PC-9 (cell line): Measurements from ENCODE around the gene CD28.

ENCODE experiments used
- CTCF ChIP-seq: fragments of 200-600 bp; sonication (generic); conservative IDR thresholded peaks from 2 replicates; pipeline ENCODE4 v1.6.1; 2017; ENCODE audit warnings: mixed run types, antibody characterized with exemption, mild to moderate bottlenecking, moderate library complexity
- EZH2 ChIP-seq: fragments of 200-600 bp; sonication (generic); IDR thresholded peaks from 2 replicates; pipeline ENCODE4 v1.8.0; 2017; ENCODE audit warnings: antibody characterized with exemption, low read depth

GRCh38 chr2:203662951-203663350 lies 43.5 kb upstream of the CD28 start:
- TF ChIP-seq CTCF (no peak), EZH2 (no peak)
